ENCODE data around the gene ZNF423. TPM values are rescaled to one million over a fixed set of nuclear protein-coding genes. Genes with fewer than 3 reads are reported as not detected.

The ZNF423 gene
- total RNA-seq, 1 experiment from 2014 or later: 0.20 TPM

- ChIA-PET POLR2A (no interaction called here), CTCF (no interaction called here)
- Mint-ChIP-seq H3K27me3 (ENCODE audit: insufficient read depth, unreplicated experiment) (peaks cover 20% of the 10 kb centered on the region), H3K27ac (ENCODE audit: unreplicated experiment) (no peak overlapping the region), H3K4me3 (ENCODE audit: unreplicated experiment) (no peak overlapping the region), H3K4me1 (ENCODE audit: low read depth, unreplicated experiment) (no peaks in the 10 kb centered on the region), H3K36me3 (ENCODE audit: insufficient read depth, unreplicated experiment) (no peaks in the 10 kb centered on the region), H3K9me3 (ENCODE audit: unreplicated experiment) (no peaks in the 10 kb centered on the region)
- Histone ChIP-seq H3K4me3 (ENCODE audit: low read depth, low read length) (no peak overlapping the region), H3K9me3 (no peaks in the 10 kb centered on the region), H3K4me1 (no peaks in the 10 kb centered on the region), H3K27me3 (replicated peaks; ENCODE audit: control insufficient read depth, insufficient read depth, low read length) (0 out of 2 replicates have a peak, but pooled peaks cover 1% of the 10 kb centered on the region), H3K36me3 (ENCODE audit: control insufficient read depth, insufficient read depth, low read length) (no peaks in the 10 kb centered on the region)
- no TSS peak for BruUV-seq (replicated peaks)
- intact Hi-C loops (cut with micrococcal nuclease; ENCODE audit: unreplicated experiment): no loop called here
- TF ChIP-seq CTCF (IDR thresholded peaks at IDR 0.05; ENCODE audit: insufficient read depth in 1 of 2, low read depth in 1 of 2, low read length in 1 of 2, severe bottlenecking in 1 of 2, unreplicated experiment in 1 of 2): no peak
- DNase-seq: no peak
Measured at GRCh38 chr16:49485663-49486062, 370.2 kb downstream of the ZNF423 start.

GRCh38 chr16:49484936-49485335 lies 371.0 kb downstream of the ZNF423 start:
- no peaks in the 10 kb centered on the region for H3K9me3 ChIP-seq
- H3K27ac Mint-ChIP-seq (ENCODE audit: unreplicated experiment): no peak overlapping the region
- no peak overlapping the region for H3K4me3 Mint-ChIP-seq (ENCODE audit: unreplicated experiment)
- no peaks in the 10 kb centered on the region for H3K4me1 ChIP-seq
- no peaks in the 10 kb centered on the region for H3K36me3 Mint-ChIP-seq (ENCODE audit: insufficient read depth, unreplicated experiment)
- H3K4me1 Mint-ChIP-seq (ENCODE audit: low read depth, unreplicated experiment): no peaks in the 10 kb centered on the region
- H3K4me3 ChIP-seq (ENCODE audit: low read depth, low read length): no peak overlapping the region
- no peak for DNase-seq
- peaks cover 20% of the 10 kb centered on the region for H3K27me3 Mint-ChIP-seq (ENCODE audit: insufficient read depth, unreplicated experiment)
- H3K27me3 ChIP-seq (replicated peaks; ENCODE audit: control insufficient read depth, insufficient read depth, low read length): no peaks in the 10 kb centered on the region
- CTCF ChIA-PET: no interaction called here
- no peaks in the 10 kb centered on the region for H3K9me3 Mint-ChIP-seq (ENCODE audit: unreplicated experiment)
- TF ChIP-seq CTCF (IDR thresholded peaks at IDR 0.05; ENCODE audit: insufficient read depth in 1 of 2, low read depth in 1 of 2, low read length in 1 of 2, severe bottlenecking in 1 of 2, unreplicated experiment in 1 of 2): no peak
- POLR2A ChIA-PET: no interaction called here
- no TSS peak for BruUV-seq (replicated peaks)
- no peaks in the 10 kb centered on the region for H3K36me3 ChIP-seq (ENCODE audit: control insufficient read depth, insufficient read depth, low read length)
- intact Hi-C loops (cut with micrococcal nuclease; ENCODE audit: unreplicated experiment): no loop called here

- no TSS peak for BruUV-seq (replicated peaks)
- no peak for DNase-seq
- H3K9me3 ChIP-seq: no peaks in the 10 kb centered on the region
- no peak overlapping the region for H3K27ac Mint-ChIP-seq (ENCODE audit: unreplicated experiment)
- TF ChIP-seq CTCF (IDR thresholded peaks at IDR 0.05; ENCODE audit: insufficient read depth in 1 of 2, low read depth in 1 of 2, low read length in 1 of 2, severe bottlenecking in 1 of 2, unreplicated experiment in 1 of 2): no peak
- H3K27me3 ChIP-seq (replicated peaks; ENCODE audit: control insufficient read depth, insufficient read depth, low read length): no peaks in the 10 kb centered on the region
- H3K4me1 ChIP-seq: no peaks in the 10 kb centered on the region
- CTCF ChIA-PET: no interaction called here
- POLR2A ChIA-PET: no interaction called here
- intact Hi-C loops (cut with micrococcal nuclease; ENCODE audit: unreplicated experiment): no loop called here
- H3K36me3 Mint-ChIP-seq (ENCODE audit: insufficient read depth, unreplicated experiment): no peaks in the 10 kb centered on the region
- no peak overlapping the region for H3K4me3 Mint-ChIP-seq (ENCODE audit: unreplicated experiment)
- peaks cover 18% of the 10 kb centered on the region for H3K27me3 Mint-ChIP-seq (ENCODE audit: insufficient read depth, unreplicated experiment)
- H3K9me3 Mint-ChIP-seq (ENCODE audit: unreplicated experiment): no peaks in the 10 kb centered on the region
- no peaks in the 10 kb centered on the region for H3K36me3 ChIP-seq (ENCODE audit: control insufficient read depth, insufficient read depth, low read length)
- H3K4me1 Mint-ChIP-seq (ENCODE audit: low read depth, unreplicated experiment): no peaks in the 10 kb centered on the region
- H3K4me3 ChIP-seq (ENCODE audit: low read depth, low read length): no peak overlapping the region
Measured at GRCh38 chr16:49484451-49484849, 371.5 kb downstream of the ZNF423 start.
